T-helper 22 cell (primary cell): ENCODE results near the gene RTL10.
"Not testable (repeated sequence)": the region's sequence is repeated elsewhere in the genome, so short reads cannot be mapped to it uniquely, and the experiment has no call there.

Experiments
- DNase-seq: peaks from one replicate; pipeline ENCODE4 v3.0.0-alpha.2; 2020; ENCODE audit warnings: low read depth

RTL10 gene

GRCh38 chr22:19889951-19890350, 35.3 kb upstream of the RTL10 start:
- no peak for DNase-seq

GRCh38 chr22:19888131-19888746, 33.6 kb upstream of the RTL10 start:
- no peak for DNase-seq

GRCh38 chr22:19887256-19887985, 32.7 kb upstream of the RTL10 start:
- no peak for DNase-seq

- no peak for DNase-seq
Measured at GRCh38 chr22:19886605-19887255, 32.1 kb upstream of the RTL10 start.

- no peak for DNase-seq
Measured at GRCh38 chr22:19885841-19886592, 31.3 kb upstream of the RTL10 start.

- DNase-seq = no peak
Measured at GRCh38 chr22:19884954-19885751, 30.5 kb upstream of the RTL10 start.

GRCh38 chr22:19884161-19884953, 29.7 kb upstream of the RTL10 start:
- no peak for DNase-seq

GRCh38 chr22:19883446-19883845, 28.8 kb upstream of the RTL10 start:
- not testable (repeated sequence) for DNase-seq

- DNase-seq = no peak
Measured at GRCh38 chr22:19882446-19883381, 28.0 kb upstream of the RTL10 start.

- no peak for DNase-seq
Measured at GRCh38 chr22:19880786-19881569, 26.3 kb upstream of the RTL10 start.

GRCh38 chr22:19879992-19880785, 25.5 kb upstream of the RTL10 start:
- DNase-seq = no peak

- DNase-seq = no peak
Measured at GRCh38 chr22:19879643-19879991, 24.9 kb upstream of the RTL10 start.

- no peak for DNase-seq
Measured at GRCh38 chr22:19879246-19879570, 24.5 kb upstream of the RTL10 start.

GRCh38 chr22:19878461-19879245, 24.0 kb upstream of the RTL10 start:
- no peak for DNase-seq

GRCh38 chr22:19877626-19878339, 23.1 kb upstream of the RTL10 start:
- DNase-seq = no peak

GRCh38 chr22:19876941-19877625, 22.4 kb upstream of the RTL10 start:
- DNase-seq = no peak
